ENCODE data around the gene MACF1.

The MACF1 gene

DNA sequence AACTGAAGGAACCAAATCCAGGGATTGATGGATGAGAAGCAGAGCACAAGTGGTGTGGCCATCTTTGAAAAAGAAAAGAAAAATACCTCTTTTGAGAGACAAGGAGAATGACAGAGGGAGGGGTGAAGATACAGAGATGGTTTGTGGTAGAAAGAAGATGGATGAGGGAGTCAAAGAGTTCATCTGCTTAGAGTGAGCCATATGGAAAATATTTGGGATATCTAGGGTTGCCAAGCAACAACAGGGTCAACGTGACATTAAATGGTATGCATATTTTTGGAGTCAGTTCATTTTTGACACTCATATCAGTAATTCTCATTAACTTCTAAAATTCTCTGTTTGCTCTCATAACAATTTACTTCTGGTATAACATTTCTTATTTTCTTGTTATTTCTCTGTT lies 50.7 kb downstream of the MACF1 start:
- no peak for DNase-seq (ENCODE audit: extremely low read depth in 1 of 2, low read depth in 1 of 2)

DNA sequence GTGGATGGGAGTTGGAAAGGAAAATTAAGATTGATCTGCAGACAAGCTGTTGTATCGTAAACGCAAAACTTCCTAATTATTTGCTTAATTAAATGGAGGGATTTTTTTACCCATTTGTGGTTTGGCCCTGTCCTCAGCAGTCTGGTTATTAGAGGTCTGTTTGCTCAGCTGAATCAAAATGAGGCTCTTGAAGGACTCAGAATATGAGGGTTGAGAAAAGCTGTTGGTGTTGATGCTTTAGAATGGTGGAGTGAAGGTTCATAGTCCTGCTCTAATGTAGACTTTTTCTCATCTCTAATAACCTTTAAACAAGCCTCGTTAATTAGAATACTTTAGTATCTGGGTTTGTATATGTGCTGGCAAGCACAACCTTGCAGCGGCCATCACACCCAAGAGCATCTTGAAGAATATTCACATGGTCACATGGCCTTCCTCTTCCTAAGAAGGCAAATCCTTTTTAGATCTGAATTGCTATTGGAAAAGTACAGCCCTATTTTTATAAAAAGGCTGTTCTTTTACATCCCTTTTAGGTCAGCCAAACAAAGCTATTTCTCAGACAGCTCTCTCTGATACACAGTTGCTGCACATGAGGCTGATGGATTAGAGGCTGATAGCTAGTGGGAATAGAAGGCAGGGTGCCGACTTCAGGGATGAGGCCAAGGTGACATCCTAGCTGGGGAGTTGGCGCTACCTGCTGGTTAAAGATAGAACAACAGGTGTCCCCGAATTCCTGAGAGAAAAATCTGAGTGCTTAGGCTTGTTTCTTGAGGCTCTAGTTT lies 53.8 kb downstream of the MACF1 start:
- peak; percentile 47 for DNase-seq (ENCODE audit: extremely low read depth in 1 of 2, low read depth in 1 of 2)

DNA sequence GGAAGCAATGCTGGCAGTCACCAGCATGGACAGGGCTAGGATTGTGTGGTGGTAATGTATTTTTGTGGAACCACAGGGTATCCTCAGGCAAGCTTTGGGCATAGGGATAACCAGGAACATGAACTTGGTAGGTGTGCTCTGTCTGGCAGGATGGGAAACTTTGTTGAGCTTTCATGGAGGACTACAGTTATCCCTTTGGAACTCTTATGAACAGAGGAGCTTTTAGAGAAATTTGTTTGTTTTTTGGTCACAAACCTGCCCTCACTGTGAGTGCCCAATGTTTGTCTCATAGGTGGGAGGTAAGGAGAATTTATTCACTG lies 54.4 kb downstream of the MACF1 start:
- no peak for DNase-seq (ENCODE audit: extremely low read depth in 1 of 2, low read depth in 1 of 2)

DNA sequence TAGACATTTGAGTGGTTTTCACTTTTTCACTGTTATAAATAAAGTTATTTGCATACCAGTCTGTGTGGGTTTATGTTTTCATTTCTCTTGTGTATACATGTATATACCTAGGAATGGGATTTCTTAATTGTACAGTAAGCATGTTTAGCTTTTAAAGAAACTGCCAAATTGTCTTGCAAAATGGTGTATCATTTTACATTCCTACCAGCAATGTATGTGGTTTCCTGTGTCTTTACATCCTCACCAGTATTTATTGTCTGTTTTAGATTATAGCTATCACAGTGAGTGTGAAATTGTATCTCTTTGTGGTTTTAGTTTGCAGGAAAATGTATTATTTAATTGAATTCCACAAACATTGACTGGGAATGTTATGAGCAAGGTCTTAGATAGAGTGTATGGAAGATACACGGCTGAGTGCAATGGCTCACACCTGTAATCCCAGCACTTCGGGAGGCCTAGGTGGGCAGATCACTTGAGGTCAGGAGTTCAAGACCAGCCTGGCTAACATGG lies 57.3 kb downstream of the MACF1 start:
- no peak for DNase-seq (ENCODE audit: extremely low read depth in 1 of 2, low read depth in 1 of 2)

DNA sequence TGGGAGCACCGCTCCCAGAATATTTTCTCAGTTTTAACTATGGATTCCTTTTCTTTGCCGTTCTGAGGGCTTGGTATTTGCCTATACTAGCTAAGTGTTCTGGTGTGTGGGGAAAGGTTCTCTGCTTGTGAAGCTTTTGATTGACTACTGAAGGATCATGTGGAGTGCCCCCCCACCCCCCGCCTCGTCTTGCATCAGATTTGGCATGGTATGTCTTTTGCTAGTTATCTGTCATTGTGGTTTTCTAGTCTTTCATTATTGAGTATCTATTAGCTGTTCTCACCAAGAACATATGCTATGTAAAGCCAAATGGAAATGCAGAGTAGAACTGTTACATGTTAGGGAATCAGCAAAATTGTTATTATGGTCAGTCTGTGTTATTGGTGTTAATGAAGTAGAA lies 58.3 kb downstream of the MACF1 start:
- no peak for DNase-seq (ENCODE audit: extremely low read depth in 1 of 2, low read depth in 1 of 2)

DNA sequence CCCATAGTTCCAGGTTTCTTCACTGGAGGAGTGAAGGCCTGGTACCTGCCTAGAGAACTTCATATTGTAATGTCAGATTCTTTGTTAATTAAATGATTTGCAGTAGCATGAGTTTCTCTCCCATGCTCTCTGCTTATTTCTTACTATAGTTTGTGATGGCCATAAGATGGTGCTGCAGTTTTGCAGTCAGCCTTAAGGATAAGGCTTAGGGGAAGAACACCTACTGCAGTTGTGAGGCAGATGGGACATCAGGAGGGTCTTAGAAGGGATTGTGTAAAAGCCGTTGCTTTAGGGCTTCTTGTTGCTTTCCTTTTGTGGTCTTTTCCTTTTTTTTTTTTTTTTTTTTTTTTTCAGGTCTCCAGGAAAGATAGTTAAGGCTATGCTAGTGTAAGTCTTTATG lies 61.8 kb downstream of the MACF1 start:
- DNase-seq (ENCODE audit: extremely low read depth in 1 of 2, low read depth in 1 of 2), result no peak

DNA sequence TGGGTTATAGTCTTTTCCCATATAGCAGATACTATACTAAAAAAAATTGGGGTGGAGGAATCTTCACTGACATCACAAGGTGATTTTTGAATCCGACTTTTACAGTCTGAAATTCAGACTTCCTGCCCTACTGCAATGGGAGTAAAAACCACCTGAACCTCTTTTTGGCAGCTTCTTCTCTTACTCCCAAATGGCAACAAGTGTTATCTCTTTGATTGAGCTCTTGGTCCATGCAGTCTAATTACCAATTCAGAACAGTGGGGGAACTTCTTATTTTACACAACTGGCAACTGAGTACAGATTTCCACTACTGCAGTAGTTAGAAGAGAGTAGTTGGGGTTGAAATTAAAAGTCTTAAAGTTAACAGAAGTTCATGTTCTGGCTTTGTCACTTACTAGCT lies 62.3 kb downstream of the MACF1 start:
- no peak for DNase-seq (ENCODE audit: extremely low read depth in 1 of 2, low read depth in 1 of 2)

DNA sequence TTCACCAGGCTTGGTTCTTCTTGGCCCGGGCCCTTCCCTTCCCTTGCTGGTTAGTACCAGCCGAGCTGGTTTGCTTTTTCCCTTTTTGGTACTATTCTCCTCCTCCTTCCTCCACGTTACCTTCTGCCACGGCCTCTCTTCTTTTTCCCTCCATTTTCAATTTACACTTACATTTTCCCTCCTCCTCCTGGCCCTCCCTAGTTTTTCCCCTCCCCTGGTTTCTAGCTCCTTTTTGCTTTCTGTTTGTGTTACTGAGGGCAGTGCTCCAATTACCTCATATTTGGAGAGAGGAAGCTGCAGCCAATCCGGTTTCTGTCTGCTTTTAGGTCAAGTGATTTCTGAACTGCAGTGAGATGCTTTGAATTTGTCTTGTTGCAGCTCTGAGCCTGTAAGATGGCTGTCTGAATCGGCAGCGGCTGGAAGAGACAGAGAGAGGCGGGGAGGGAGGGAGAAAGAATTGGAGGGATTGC lies 63.7 kb downstream of the MACF1 start:
- DNase-seq (ENCODE audit: extremely low read depth in 1 of 2, low read depth in 1 of 2), result no peak

DNA sequence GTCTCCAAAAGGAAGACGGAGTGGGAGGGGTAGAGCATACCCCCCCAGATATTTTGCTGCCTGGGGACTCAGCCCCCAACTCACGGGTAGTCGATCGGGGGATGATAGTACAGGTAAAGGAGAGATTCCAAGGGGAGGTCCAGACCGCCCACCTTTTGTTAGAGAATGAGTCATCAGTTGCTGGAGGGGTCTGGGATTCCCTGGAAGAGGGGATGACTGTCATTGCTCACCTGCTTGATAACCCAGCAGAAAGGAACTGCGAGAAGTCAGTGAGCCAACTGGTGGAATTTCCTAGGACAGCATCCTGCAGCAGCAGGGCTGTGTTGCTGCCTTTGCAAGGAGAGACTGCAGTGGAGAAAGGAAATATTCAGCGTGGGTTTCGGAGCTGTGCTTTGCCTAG lies 64.4 kb downstream of the MACF1 start:
- DNase-seq (ENCODE audit: extremely low read depth in 1 of 2, low read depth in 1 of 2), result no peak

DNA sequence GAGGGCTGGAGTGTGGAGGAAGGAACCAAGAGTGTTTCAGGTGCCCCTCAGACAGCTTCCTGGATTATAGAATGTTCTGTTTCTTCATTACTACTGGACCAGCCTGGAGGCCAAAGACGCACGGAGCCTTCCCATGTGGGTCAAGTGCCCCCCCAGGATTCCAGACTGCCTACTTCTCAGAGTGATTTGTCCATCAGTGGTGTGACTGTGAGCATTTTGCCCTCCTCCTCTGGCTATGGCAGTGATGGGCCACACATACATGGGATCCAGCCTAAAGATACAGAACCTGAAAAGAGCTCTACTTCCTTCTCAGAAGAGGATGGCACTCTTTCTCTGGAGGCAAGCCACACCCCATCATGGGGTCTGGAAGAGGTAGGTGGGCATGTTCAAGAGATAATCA lies 64.9 kb downstream of the MACF1 start:
- no peak for DNase-seq (ENCODE audit: extremely low read depth in 1 of 2, low read depth in 1 of 2)

DNA sequence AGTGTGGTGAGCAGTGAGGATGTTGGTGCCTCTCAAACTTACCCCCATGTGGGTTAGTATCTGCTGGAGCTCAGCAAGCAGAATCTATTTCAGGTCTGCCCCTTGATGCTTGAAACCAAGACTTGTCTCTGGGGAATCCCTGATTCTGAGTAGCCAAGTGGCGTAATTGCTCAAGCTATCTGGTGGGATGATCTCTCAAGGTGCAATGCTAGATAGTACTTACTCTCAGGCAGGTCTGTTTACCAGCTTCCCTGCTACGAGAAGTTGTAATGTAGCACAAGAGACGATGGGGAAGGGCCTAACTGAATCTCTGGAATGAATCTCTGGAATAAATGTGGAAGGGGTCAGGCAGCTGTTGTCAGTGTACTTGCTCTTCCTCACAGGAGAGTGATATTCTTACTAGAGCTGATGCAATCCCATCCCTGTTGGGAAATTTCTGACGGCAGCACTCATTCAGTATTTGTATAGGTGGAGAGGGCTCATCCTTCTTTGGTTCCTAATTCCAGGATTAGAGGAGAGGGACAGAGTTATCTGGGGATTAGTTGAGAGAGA lies 65.4 kb downstream of the MACF1 start:
- no peak for DNase-seq (ENCODE audit: extremely low read depth in 1 of 2, low read depth in 1 of 2)

DNA sequence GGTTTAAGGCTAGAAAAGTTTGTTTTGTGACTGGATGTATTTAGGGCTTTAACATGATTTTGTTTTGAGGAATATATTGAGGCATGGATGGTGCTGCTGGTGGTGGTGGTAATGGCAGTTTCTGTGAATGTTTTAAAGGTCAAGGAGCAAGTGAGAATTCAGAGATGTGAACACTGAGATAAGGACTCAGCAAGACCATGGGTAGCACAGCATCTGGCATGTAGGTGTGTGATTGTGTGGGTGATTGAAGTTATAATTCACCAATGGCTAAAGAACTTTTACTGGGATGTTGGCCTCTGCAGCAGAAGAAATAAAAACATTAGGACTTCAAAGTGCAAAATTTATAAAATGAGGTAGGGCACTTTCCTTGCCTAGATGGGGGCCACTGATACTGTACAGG lies 65.9 kb downstream of the MACF1 start:
- DNase-seq (ENCODE audit: extremely low read depth in 1 of 2, low read depth in 1 of 2), result no peak

DNA sequence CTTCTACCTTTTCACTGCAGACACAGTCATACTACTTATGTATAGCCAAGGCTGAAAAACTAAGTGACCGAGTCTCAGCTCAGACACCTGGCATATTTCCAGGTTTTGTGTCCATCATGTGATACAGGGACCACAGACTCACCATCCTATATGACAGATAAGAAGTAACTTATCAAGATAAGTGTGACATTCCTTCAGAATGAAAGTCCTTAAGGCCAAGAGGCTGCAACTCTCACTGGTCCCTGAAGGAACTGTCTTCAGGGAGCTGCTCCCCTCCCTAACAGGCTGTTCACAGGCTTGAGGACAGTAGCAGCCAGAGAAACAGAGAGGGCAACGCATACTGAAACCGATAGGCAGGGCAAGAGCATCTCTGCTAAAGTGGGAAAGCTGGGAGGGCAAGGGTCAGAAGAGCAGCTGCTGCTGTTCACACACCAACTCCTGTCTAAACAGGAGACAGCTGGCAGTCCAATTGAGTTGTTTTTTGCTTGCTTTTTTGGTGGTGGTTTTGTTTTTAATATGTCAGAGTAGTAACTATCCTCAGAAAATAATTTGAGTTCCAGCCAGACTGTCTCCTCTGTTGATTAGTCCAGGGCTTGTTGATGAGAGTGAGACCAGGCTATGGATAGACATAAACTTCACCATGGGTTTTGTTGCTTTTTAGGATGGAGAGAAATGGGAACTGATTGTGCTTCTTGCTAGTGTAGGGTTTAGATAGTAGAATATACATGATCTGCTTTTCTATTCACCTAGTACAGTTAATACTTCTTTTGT lies 67.7 kb downstream of the MACF1 start:
- DNase-seq (ENCODE audit: extremely low read depth in 1 of 2, low read depth in 1 of 2), result no peak

DNA sequence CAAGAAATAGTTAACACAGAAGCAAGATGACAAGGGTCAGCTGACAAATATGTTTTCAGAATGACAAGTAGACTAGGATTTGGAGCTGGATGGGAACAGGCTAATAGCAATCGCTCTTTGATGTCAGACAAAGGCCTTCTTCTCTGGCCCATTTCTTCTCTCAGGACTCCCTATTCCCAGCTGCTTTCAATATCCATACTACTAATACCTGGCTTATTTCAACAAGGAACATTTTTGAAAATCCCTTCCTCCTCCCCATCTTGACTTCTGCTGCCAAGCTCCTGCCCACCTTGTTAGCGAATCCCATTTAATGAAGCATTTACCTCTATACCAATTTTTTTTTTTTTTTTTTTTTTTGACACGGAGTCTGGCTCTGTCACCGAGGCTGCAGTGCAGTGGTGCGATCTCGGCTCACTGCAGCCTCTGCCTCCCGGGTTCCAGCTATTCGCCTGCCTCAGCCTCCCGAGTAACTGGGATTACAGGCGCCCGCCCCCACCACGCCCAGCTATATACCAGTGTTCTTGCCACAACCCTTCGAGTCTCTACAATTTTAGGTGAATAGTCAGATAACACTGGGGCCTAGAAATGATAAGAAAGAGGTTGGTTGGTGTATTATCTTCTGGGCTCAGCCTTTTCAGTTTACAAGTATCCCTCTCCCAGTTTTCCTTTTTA lies 68.4 kb downstream of the MACF1 start:
- DNase-seq (ENCODE audit: extremely low read depth in 1 of 2, low read depth in 1 of 2), result no peak

DNA sequence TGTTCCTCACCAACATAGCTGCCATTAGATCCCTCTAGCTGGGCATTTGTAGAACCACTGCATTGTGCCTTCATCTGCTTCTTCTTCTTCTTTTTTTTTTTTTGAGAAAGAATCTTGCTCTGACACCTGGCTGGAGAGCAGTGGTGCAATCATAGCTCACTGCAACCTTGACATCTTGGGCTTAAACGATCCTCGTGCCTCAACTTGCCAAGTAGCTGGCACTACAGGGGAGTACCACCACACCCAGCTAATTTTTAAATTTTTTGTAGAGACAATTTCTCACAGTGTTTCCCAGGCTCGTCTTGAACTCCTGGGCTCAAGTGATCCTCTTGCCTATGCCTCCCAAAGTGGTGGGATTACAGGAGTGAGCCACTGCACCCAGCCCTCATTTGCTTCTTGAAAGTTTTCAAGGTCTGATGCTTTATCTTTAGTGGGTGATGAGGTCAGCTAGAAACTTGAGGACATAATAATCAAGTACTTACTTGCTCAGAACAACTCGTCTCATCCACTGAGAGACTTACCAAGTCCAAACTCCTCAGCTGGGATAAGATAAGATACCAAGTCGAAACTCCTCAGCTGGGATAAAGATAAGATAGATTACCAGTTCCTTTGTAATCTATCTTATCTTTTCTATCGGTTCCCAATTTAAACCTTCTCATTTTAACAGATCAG lies 71.5 kb downstream of the MACF1 start:
- no peak for DNase-seq (ENCODE audit: extremely low read depth in 1 of 2, low read depth in 1 of 2)

DNA sequence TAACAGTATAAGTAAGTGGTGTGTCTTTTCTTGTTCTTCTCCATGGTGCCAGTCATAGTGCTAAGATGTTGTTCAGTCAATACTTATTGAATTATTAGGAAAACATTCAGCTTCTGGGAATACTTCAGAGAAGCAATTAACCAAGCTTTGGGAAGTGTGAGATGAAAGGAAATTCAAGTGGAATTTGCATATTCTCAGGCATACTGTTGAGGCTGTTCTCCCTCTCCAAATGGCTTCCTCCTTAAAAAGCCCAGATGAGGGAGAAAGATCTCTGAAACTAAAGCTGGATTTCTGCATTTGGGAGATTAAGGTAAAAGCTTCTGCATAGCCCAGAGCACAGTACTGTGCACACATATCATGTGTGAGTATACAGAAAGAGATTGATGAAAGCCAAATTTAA lies 73.4 kb downstream of the MACF1 start:
- DNase-seq (ENCODE audit: extremely low read depth in 1 of 2, low read depth in 1 of 2), result no peak

DNA sequence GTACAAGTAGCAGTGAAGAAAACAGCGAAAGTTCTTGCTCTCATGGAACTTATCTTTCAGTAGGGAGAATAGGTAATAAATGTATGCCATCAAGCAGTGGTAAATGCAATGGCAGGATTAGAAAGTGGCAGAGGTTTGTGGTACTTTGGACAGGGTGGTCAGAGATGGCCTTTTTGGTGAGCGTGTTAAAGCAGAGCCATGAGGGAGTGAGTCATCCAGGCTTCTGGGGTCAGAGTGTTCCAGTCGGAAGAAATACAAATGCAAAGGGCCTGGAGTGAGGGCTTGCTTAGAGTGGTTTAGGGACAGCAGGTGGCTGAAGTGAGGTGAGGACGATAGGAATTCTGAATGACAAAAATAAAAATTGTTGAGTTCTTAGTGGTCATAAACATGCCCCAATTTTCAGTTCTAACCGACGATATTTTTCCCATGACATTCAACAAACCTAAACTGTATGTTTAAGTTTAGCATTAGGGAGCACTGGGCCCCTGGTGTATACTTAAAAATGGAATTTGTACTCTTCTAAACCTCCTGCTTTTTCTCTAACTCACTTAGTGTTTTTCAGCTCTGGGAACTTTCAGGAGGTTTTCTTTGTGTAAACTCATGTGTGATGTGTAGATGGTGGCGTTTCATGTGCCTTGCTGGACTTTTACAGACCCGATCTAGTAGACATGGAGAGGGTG lies 78.2 kb downstream of the MACF1 start:
- no peak for DNase-seq (ENCODE audit: extremely low read depth in 1 of 2, low read depth in 1 of 2)

DNA sequence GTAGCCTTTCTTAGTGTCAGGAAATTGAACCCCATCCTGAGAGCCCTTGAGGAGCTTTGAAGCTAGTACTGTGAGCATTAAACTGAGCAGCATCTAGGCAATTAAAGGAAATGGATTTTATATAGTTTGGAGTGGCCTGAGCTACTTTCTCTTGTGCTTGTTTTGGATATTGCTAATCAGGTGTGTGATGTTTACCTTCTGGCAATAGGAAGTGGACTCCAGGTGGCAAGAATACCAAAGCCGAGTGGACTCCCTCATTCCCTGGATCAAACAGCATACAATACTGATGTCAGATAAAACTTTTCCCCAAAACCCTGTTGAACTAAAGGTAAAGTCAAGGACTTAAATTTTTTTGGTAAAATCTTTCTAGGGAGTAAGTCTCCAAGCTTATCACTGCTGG lies 79.4 kb downstream of the MACF1 start:
- DNase-seq (ENCODE audit: extremely low read depth in 1 of 2, low read depth in 1 of 2), result no peak

DNA sequence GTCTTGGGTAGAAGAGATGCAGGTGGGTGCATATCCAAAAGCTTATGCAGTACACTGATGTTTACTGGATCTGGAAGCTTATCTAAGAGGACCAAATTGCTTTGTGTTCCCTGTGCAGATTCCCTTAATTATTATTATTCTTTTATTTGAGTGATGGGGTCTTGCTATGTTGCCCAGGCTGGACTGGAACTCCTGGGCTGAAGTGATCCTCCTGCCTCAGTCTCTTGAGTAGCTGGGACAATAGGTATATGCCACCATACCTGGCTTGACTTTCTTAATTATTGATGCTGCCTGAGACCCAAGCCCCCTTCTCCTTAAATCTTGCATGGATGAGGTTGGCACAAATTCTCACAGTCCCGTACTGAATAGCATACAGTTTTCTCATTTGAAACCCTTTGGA lies 83.0 kb downstream of the MACF1 start:
- no peak for DNase-seq (ENCODE audit: extremely low read depth in 1 of 2, low read depth in 1 of 2)

DNA sequence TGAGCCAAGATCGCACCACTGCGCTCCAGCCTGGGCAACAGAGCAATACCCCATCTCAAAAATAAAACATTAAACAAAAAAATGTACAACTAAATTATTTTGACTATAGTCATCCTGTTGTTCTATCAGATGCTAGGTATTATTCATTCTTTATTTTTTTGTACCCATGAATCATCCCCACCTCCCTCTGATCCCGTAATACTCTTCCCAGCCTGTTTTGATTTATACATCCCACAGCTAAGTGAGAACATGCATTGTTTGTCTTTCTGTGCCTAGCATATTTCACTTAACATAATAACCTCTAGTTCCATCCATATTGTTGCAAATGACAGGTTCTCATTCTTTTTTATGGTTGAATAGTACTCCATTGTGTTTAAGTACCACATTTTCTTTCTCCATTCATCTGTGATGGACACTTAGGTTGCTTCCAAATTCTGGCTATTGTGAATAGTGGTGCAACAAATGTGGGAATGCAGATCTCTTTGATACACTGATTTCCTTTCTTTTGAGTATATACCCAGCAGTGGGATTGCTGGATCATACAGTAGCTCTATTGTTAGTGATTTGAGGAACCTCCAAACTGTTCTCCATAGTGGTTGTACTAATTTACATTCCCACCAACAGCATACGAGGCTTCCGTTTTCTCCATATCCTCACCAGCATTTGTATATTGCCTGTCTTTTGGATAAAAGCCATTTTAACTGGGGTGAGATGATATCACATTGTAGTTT lies 84.4 kb downstream of the MACF1 start:
- no peak for DNase-seq (ENCODE audit: extremely low read depth in 1 of 2, low read depth in 1 of 2)
